Pancreas (tissue), 10 donors: ENCODE measurements around the gene SMG1. TPM values are rescaled to one million over a fixed set of nuclear protein-coding genes. Genes with fewer than 3 reads are reported as not detected.

ENCODE experiments used
- ATAC-seq, 4 donors: fragments of 200-7000 bp; cut with Tn5 transposase; one replicate each; pipeline versions ENCODE4 v1.8.0 to v1.9.1; 2020; ENCODE audit warnings: mild to moderate bottlenecking in 4 of 4, moderate library complexity in 4 of 4
- DNase-seq, 6 donors: peaks; one replicate each; pipeline ENCODE4 v3.0.0-alpha.2; 2020
- FAIRE-seq: peaks from 2 replicates; lab custom pipeline; 2012; peaks lifted over from hg19 to GRCh38; lab: Jason Lieb, UNC
- H3K27ac ChIP-seq, 4 donors: fragments of 200-600 bp; sonication (generic); 1 replicate in 3 of 4; 2 replicates in 1 of 4; pipeline versions ENCODE4 v1.5.0 to v1.8.0; 2020
- H3K27me3 ChIP-seq, 4 donors: fragments of 200-600 bp; one replicate each; pipeline ENCODE4 v1.8.0; 2021
- H3K36me3 ChIP-seq, 3 donors: fragments of 200-600 bp; sonication (generic) in 1 of 3; one replicate each; pipeline versions ENCODE4 v1.5.0 to v1.8.0; 2020 to 2021
- H3K4me1 ChIP-seq, 3 donors: fragments of 200-600 bp; one replicate each; pipeline ENCODE4 v1.8.0; 2021
- H3K4me3 ChIP-seq, 4 donors: fragments of 200-600 bp; sonication (generic) in 2 of 4; one replicate each; pipeline versions ENCODE4 v1.5.0 to v1.8.0; 2020 to 2021
- H3K9me3 ChIP-seq, 4 donors: fragments of 200-600 bp; one replicate each; pipeline ENCODE4 v1.8.0; 2021
- WGBS, 2 donors: extraction: QIAGEN DNeasy Blood & Tissue Kit; methylation state at CpG; one replicate each; pipeline ENCODE4 v1.1.7; 2013; 5-methylcytosine and 5-hydroxymethylcytosine counted together
- intact Hi-C, 3 donors: fragments of 100-400 bp; cut with DNase I; formaldehyde crosslinking; loops; one replicate each; pipeline versions ENCODE4 v1.11.1 to v1.14.2; 2022
- polyA plus RNA-seq, 2 donors: library from polyadenylated mRNA; stranded (reverse); fragments of 200-250 nt; gene quantifications; one replicate each; pipeline ENCODE4 v1.2.3, GENCODE V29; 2013
- total RNA-seq, 6 donors: library from RNA; stranded (reverse); fragmentation: NEBNext Ultra II Directional in 4 of 6; extraction: Animal tissue kit (Norgen Biotek cat#: 25700) in 4 of 6; gene quantifications; one replicate each; pipeline versions ENCODE4 v1.2.1 to v1.2.4, GENCODE V29; 2021 to 2023
- TF ChIP-seq, protein P1 (sequence below), 4 donors: fragments of 200-600 bp; sonication (generic) in 3 of 4; IDR thresholded peaks; one replicate each; pipeline versions ENCODE4 v1.5.0 to v1.8.0; 2021; ENCODE audit warnings: antibody characterized with exemption in 4 of 4
- donor health status: healthy with polysubstance abuse.
- donor health status: DM: no; HTN: no; CAD: no; lungs with moderate emphysema.
- donor health status: DM: no; HTN: no; CAD: no.
- donor health status: control.
- donor health status: control.
- donor health status: Bipolar disorder and iron deficiency.
- donor health status: DM: yes; HTN: yes; CAD: no.
- donor health status: DM: no; HTN: no; CAD: no.
- donor health status: DM: no; HTN: no; CAD: no.
- donor health status: DM: yes; HTN: yes; CAD: no.

Gene SMG1
- total and polyA plus RNA-seq, 8 donors: 9.8 to 52.2 (median 27.5) TPM

DNA sequence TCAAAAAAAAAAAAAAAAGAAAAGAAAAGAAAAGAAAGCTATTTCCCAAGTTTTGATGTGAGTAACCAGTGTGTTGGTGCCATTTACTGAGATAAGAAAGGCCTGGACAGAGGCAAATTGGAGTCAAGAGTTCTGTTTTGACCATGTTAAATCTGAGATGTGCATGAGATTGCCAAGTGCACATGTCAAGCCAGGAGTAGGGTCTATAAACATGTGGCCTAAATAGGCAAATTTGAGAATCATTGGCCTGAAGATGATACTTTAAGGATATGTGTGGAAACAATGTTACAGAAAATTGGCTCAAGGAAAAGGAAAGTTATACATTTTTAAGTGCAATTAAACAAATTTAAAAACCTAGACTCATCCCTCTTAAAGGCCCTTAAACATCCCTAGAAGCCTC, 15.3 kb upstream of the SMG1 start:
- intact Hi-C loops: no loop called here
- Histone ChIP-seq H3K27me3 (no peaks in the 10 kb centered on the region), H3K36me3 (no peaks in the 10 kb centered on the region), H3K27ac (no peak overlapping the region), H3K9me3 (no peaks in the 10 kb centered on the region), H3K4me1 (no peaks in the 10 kb centered on the region), H3K4me3 (no peak overlapping the region)
- TF ChIP-seq, protein P1, sequence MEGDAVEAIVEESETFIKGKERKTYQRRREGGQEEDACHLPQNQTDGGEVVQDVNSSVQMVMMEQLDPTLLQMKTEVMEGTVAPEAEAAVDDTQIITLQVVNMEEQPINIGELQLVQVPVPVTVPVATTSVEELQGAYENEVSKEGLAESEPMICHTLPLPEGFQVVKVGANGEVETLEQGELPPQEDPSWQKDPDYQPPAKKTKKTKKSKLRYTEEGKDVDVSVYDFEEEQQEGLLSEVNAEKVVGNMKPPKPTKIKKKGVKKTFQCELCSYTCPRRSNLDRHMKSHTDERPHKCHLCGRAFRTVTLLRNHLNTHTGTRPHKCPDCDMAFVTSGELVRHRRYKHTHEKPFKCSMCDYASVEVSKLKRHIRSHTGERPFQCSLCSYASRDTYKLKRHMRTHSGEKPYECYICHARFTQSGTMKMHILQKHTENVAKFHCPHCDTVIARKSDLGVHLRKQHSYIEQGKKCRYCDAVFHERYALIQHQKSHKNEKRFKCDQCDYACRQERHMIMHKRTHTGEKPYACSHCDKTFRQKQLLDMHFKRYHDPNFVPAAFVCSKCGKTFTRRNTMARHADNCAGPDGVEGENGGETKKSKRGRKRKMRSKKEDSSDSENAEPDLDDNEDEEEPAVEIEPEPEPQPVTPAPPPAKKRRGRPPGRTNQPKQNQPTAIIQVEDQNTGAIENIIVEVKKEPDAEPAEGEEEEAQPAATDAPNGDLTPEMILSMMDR (IDR thresholded peaks at IDR 0.05): no peak
- no peak for DNase-seq
- ATAC-seq: no peak
- no peak for FAIRE-seq

- WGBS, 2 donors: 90 to 94% methylated on average over 9 of the region's 9 CpGs
- FAIRE-seq: no peak
- no peak for DNase-seq
These were observed 12.8 kb upstream of the SMG1 start for GRCh38 chr16:18938986-18939385.

DNA sequence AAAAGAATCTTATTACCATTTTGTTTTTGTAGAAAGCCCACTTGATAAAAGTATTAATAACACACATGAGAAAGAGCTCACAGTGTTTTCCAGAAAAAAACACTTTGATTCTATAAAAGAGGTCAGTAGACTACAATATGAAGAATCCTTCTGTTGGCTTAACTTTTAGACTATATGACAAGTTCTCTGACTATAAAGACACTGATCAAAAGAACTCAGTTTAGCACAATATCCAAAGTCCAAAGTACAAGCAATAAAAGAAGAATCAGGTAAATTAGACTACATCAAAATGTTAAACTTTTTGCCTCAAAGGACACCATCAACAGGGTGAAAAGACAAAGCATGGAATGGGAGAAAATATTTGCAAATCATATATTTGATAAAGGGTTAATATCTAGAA, 11.2 kb upstream of the SMG1 start:
- TF ChIP-seq, protein P1 (IDR thresholded peaks at IDR 0.05): no peak
- DNase-seq: no peak
- Histone ChIP-seq H3K27ac (no peak overlapping the region), H3K4me3 (no peak overlapping the region), H3K36me3 (no peaks in the 10 kb centered on the region), H3K4me1 (no peaks in the 10 kb centered on the region), H3K27me3 (no peaks in the 10 kb centered on the region), H3K9me3 (no peaks in the 10 kb centered on the region)
- no peak for FAIRE-seq
- intact Hi-C loops: no loop called here
- ATAC-seq: no peak

More at GRCh38 chr16:18938986-18939385, 12.8 kb upstream of the SMG1 start:
- H3K9me3 ChIP-seq: no peaks in the 10 kb centered on the region
- TF ChIP-seq, protein P1 (IDR thresholded peaks at IDR 0.05): no peak
- H3K27ac ChIP-seq: no peak overlapping the region
- H3K4me3 ChIP-seq: no peak overlapping the region
- H3K27me3 ChIP-seq: no peaks in the 10 kb centered on the region
- H3K36me3 ChIP-seq: no peaks in the 10 kb centered on the region
- H3K4me1 ChIP-seq: no peaks in the 10 kb centered on the region
- ATAC-seq: no peak
- intact Hi-C loops: no loop called here

GRCh38 chr16:18936727-18937340, 10.6 kb upstream of the SMG1 start:
- DNase-seq (no peak), FAIRE-seq (no peak), ATAC-seq (no peak)
- TF ChIP-seq, protein P1 (IDR thresholded peaks at IDR 0.05): no peak
- Histone ChIP-seq H3K9me3 (no peaks in the 10 kb centered on the region), H3K4me1 (no peaks in the 10 kb centered on the region), H3K4me3 (no peak overlapping the region), H3K27ac (no peak overlapping the region), H3K36me3 (no peaks in the 10 kb centered on the region), H3K27me3 (no peaks in the 10 kb centered on the region)
- WGBS, 2 donors: 85 to 87% methylated on average over 7 of the region's 7 CpGs
- intact Hi-C loops: no loop called here

DNA sequence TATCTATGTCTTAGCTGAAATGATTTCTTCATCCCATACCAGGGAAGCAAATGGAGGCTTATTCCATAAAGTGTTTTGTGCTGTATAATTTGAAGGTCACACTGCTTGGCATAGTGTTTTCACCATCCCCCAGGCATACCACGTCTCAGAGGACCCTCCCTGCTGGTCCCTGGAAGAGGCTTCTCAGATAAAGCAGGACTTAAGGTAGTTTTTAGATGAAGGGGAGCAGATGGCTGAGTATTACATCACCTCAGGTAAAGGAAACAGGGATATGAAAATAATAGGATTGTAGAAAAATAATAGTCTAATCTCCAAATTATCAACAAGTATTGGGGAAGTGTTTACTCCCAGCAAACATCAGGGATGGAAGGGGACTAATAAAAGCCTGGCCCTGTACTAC, 7.3 kb upstream of the SMG1 start:
- Histone ChIP-seq H3K4me3 (no peak overlapping the region), H3K9me3 (no peaks in the 10 kb centered on the region), H3K36me3 (no peaks in the 10 kb centered on the region), H3K27ac (no peak overlapping the region), H3K27me3 (no peaks in the 10 kb centered on the region), H3K4me1 (no peaks in the 10 kb centered on the region)
- WGBS, 2 donors: 3 to 17% methylated on average over 1 of the region's 1 CpG
- ATAC-seq (no peak), DNase-seq (no peak), FAIRE-seq (no peak)
- intact Hi-C loops: no loop called here
- TF ChIP-seq, protein P1 (IDR thresholded peaks at IDR 0.05): no peak
